Measurements from ENCODE around the gene GORASP1.
A peak's percentile ranks its signal among the peaks of the same experiment; 100 is the strongest.

The GORASP1 gene

DNA sequence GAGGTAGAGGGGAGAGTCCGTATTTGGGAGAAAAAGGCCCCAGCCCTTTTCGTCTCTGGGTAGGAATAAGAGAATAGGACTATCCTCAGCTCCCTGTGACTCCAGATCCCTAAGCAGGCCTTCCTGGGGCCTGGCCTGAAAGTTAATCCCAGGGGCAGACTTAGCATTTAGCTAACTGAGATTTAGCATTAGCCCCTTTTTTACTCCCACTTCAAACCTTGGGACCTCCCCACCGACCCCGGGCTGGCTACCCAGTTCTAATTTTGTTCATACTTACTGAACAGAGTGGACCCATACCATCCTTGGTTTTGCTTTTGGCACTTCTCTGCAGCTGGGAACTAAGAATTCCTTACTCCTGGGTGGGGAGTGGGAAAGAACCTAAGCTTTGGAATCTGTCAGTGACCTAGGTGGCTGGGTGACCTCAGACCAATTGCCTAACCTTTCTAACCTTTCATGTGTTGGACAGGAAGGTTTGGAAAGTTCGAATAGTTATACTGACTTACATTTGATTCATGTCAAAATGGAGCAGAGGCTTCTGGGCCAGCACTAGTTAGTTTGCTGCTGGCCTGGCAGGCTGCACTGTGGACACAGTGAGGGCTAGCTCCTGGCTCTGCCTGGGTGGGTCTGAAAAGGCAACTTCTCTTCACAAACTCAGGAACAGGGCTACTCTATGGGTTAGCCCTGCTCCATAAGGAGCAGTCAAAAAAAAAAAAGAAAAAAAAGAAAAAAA, 11.7 kb upstream of the GORASP1 start:
- FAIRE-seq, result no peak
- TF ChIP-seq POLR2AphosphoS5 (IDR thresholded peaks at IDR 0.05; ENCODE audit: low read depth, low read length), result no peak
- TF ChIP-seq POLR2A (IDR thresholded peaks at IDR 0.05; ENCODE audit: low read depth, low read length), result no peak
- TF ChIP-seq TAF1 (IDR thresholded peaks at IDR 0.05; ENCODE audit: borderline replicate concordance, low read depth, low read length), result no peak
- no peak for DNase-seq (ENCODE audit: insufficient read length)

DNA sequence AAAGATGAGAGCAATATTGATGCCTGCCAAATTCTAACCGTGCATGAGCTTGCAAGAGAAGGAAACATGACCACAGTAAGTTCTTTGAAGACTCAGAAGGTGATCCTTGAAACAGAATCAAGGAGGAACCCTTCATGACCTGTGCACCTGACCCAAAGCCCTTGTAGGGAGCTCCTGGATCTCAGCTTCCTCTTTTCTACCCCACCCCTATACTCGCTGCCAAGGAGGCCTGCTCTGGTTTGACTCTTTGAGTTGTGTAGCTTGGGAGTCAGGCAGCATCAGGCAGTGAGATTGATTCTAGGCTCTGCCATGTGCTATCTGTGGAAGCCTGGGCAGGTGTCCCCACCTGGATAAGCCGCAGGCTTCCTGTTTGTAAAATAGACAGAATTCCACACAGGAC, 10.7 kb upstream of the GORASP1 start:
- peak; percentile 36 for FAIRE-seq
- TF ChIP-seq TAF1 (IDR thresholded peaks at IDR 0.05; ENCODE audit: borderline replicate concordance, low read depth, low read length), result no peak
- no peak for TF ChIP-seq POLR2A (IDR thresholded peaks at IDR 0.05; ENCODE audit: low read depth, low read length)
- TF ChIP-seq POLR2AphosphoS5 (IDR thresholded peaks at IDR 0.05; ENCODE audit: low read depth, low read length), result no peak

DNA sequence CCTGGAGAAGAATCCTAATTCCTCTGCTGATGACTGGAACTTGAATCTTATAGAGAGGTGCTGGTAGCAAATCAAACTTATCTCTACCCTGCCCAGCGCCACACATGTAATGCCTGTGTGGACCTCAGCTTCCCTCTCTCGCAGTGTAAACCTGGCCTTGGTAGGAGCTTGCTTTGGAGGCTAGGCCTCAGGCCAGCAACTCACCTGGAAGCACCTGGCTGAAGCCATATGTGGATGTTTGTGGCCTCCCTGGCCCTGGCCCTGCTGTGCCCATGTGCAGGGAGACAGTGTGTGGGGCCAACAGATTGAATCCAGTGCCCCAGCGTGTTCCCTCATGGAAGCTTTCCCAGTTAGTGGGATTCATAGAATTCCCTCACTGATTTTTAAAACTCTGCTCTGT, 8.4 kb upstream of the GORASP1 start:
- FAIRE-seq, result no peak
- no peak for DNase-seq (ENCODE audit: insufficient read length)
- TF ChIP-seq TAF1 (IDR thresholded peaks at IDR 0.05; ENCODE audit: borderline replicate concordance, low read depth, low read length), result no peak
- TF ChIP-seq POLR2AphosphoS5 (IDR thresholded peaks at IDR 0.05; ENCODE audit: low read depth, low read length), result no peak
- no peak for TF ChIP-seq POLR2A (IDR thresholded peaks at IDR 0.05; ENCODE audit: low read depth, low read length)

More for the DNA sequence above, 10.7 kb upstream of the GORASP1 start:
- DNase-seq (ENCODE audit: insufficient read length), result no peak

DNA sequence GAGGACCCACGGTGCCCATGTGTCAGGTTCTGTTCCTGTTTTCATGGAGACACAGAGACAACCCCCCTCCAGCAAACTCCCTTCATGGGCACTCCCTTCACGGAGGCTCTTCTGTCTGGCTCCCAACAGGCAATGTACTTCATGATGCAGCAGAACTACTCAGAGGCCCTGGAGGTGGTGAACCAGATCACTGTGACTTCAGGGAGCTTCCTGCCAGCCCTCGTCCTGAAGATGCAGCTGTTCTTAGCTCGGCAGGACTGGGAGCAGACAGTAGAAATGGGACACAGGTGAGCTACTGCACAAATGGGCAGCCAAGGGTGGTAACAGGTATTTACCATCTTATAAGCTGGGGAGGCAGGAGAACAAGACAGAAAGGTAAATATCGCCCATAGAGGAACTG, 7.0 kb upstream of the GORASP1 start:
- no peak for TF ChIP-seq POLR2A (IDR thresholded peaks at IDR 0.05; ENCODE audit: low read depth, low read length)
- TF ChIP-seq TAF1 (IDR thresholded peaks at IDR 0.05; ENCODE audit: borderline replicate concordance, low read depth, low read length), result no peak
- TF ChIP-seq POLR2AphosphoS5 (IDR thresholded peaks at IDR 0.05; ENCODE audit: low read depth, low read length), result no peak
- DNase-seq (ENCODE audit: insufficient read length), result no peak
- FAIRE-seq, result no peak

DNA sequence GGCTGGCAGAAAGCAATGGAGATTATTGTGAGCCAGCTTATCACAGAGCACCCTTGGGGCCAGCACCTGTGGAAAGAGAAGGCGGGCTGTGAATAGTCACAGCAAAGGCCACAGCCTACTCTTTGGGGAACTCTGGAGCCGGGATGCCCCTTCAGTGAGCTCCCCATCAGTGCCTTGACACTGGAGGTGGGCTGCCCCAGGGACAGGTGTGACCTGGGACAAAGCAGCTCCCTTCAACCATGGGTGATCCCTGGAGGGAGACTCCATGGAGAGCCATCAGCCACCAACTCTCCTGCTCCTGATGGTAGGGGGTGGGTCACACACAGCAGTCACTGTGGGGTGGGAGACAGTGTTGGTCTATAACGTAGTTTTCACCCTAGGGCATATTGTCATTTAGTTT, 5.9 kb upstream of the GORASP1 start:
- no peak for FAIRE-seq
- DNase-seq (ENCODE audit: insufficient read length), result no peak
- no peak for TF ChIP-seq TAF1 (IDR thresholded peaks at IDR 0.05; ENCODE audit: borderline replicate concordance, low read depth, low read length)
- TF ChIP-seq POLR2A (IDR thresholded peaks at IDR 0.05; ENCODE audit: low read depth, low read length), result no peak
- no peak for TF ChIP-seq POLR2AphosphoS5 (IDR thresholded peaks at IDR 0.05; ENCODE audit: low read depth, low read length)

DNA sequence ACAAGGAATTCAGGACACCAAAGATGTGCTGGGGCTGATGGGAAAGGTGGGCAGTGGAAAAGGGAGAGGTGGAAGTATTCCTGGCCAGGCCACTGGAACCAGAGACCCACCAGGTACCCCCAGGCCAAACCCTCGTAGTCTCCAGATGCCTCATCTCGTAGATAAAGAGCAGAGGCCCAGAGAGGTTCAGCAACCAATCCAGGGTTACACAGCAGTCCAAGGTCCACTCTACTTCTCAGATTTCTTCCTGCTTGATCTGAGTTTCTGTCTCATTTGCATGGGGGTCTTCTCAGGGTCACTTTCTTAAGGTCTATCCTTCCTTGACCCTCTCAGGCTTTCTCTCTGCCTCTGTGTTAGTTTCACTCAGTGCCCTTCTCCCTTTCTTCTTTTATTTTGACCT, 5.1 kb upstream of the GORASP1 start:
- DNase-seq (ENCODE audit: insufficient read length) (no peak), FAIRE-seq (no peak)
- no peak for TF ChIP-seq POLR2A (IDR thresholded peaks at IDR 0.05; ENCODE audit: low read depth, low read length)
- TF ChIP-seq POLR2AphosphoS5 (IDR thresholded peaks at IDR 0.05; ENCODE audit: low read depth, low read length), result no peak
- no peak for TF ChIP-seq TAF1 (IDR thresholded peaks at IDR 0.05; ENCODE audit: borderline replicate concordance, low read depth, low read length)

DNA sequence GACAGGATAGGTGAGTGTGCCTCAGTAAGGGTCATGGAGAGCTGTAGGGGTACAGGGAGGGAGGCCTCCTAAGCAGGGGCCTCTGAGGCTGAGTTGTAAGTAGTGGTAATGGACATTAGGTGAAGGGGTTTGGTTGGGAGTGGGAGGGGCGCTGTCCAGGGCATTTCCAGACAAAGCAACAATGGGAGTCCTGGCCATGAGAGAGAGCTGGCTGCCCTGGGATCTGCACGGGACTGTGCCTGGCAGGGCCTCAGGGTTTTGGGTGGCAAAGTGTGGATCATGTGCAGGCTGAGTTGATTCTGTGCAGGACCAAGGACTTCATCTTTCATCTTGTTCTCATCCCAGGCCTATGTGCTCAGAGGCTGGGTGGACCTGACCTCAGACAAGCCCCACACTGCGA, 4.7 kb upstream of the GORASP1 start:
- TF ChIP-seq TAF1 (IDR thresholded peaks at IDR 0.05; ENCODE audit: borderline replicate concordance, low read depth, low read length) (no peak), POLR2AphosphoS5 (IDR thresholded peaks at IDR 0.05; ENCODE audit: low read depth, low read length) (no peak), POLR2A (IDR thresholded peaks at IDR 0.05; ENCODE audit: low read depth, low read length) (no peak)
- DNase-seq (ENCODE audit: insufficient read length) (no peak), FAIRE-seq (no peak)

DNA sequence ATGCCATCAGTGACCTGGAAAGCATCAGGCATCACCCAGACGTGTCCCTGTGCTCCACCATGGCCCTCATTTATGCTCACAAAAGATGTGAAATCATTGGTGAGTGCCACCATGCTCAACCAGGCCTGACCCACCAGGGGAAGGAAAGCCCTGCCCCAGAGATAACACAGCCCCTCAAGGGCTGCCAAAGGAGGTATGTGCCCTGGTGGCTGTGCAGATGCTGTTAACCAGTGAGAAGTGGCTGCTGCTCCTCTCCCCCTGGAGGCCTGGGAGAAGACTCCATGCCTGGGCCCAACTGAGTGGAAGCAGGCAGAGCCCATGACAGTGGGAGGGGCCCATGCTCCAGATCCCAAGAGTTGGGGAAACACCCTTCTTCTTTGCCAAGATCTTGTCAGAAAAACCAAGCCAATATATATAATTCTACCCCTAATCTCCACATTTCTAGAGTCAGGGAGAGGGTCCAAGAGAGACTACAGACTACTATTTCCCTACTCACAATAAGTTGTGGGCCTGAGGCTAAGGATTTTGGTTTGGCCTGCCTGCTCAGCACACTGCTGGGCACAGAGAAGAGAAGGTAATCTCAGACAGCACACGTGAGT, 2.7 kb upstream of the GORASP1 start:
- no peak for FAIRE-seq
- no peak for DNase-seq (ENCODE audit: insufficient read length)
- TF ChIP-seq POLR2AphosphoS5 (IDR thresholded peaks at IDR 0.05; ENCODE audit: low read depth, low read length), result no peak
- no peak for TF ChIP-seq TAF1 (IDR thresholded peaks at IDR 0.05; ENCODE audit: borderline replicate concordance, low read depth, low read length)
- TF ChIP-seq POLR2A (IDR thresholded peaks at IDR 0.05; ENCODE audit: low read depth, low read length), result no peak

DNA sequence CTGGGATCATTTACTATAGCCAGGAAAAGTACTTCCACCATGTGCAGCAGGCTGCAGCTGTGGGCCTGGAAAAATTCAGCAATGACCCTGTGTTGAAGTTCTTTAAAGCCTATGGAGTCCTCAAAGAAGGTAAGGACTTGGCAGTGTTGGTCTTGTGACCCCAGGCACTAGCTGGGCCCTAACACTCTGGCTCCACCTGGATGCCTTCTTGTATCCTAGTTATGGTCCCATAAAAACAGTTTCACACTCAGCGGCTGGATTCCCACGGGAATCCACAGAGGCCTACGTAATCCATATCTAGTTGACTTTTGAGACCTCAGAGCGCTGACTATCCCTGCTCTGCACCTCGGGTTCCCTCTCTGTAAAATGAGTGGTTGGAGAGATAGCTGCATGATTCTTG, 1.7 kb upstream of the GORASP1 start:
- TF ChIP-seq POLR2A (IDR thresholded peaks at IDR 0.05; ENCODE audit: low read depth, low read length) (no peak), TAF1 (IDR thresholded peaks at IDR 0.05; ENCODE audit: borderline replicate concordance, low read depth, low read length) (no peak), POLR2AphosphoS5 (IDR thresholded peaks at IDR 0.05; ENCODE audit: low read depth, low read length) (no peak)
- DNase-seq (ENCODE audit: insufficient read length) (no peak), FAIRE-seq (no peak)

DNA sequence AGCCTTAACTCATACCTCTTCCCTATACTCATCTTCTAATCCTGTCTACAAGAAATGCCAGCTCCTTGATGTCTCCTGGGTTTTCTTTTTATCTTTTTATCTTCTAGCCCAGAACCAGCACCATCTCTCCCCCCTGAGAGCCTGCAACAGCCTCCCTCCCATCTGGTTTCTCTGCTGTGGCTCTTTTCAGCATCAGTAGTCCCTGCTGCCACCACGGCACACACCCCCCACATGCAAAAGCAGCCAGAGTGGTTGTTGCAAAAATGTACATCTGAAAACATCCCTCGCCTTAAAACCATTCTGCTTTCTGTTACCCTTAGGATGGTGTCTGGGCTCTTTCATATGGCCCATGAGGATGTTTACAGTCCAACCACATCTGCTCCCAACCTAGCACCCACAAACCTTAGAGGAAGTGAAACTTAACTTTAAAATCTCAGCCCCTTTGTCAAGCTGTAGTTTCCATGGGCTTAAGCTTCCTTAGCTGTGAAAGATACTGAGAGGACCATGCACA, 828 bp upstream of the GORASP1 start:
- peak; percentile 47 for DNase-seq (ENCODE audit: insufficient read length)
- TF ChIP-seq POLR2A (IDR thresholded peaks at IDR 0.05; ENCODE audit: low read depth, low read length), result no peak
- no peak for TF ChIP-seq TAF1 (IDR thresholded peaks at IDR 0.05; ENCODE audit: borderline replicate concordance, low read depth, low read length)
- no peak for TF ChIP-seq POLR2AphosphoS5 (IDR thresholded peaks at IDR 0.05; ENCODE audit: low read depth, low read length)
- FAIRE-seq, result peak; percentile 95

DNA sequence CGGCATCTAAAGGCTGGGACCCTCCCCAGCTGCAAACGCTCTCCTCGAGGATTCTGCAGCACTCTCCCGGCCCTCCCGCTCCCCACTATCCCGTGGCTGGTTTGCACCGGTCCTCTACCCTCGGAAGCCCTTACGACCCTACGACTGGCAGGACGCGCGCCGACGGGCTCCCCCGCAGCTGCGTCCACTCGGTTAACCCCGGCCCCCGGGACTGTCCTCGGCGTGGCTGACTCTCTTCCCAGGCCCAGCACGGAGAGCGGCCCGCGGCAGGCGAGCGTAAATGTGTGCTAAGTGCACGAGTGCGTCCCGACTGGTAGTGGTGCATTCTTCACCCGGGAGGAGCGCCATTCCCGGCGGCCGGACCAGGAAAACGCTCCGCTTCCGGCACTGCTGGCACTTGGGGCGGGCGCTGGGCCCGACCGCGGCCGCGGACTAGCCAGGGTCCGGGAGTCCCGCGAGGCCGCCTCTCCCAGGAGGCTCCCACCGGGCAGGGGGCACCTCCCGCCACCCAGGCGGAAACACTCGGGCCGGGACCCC, 508 bp downstream of the GORASP1 start:
- FAIRE-seq (no peak), DNase-seq (ENCODE audit: insufficient read length) (peak; percentile 42)
- TF ChIP-seq POLR2A (IDR thresholded peaks at IDR 0.05; ENCODE audit: low read depth, low read length), result no peak
- no peak for TF ChIP-seq TAF1 (IDR thresholded peaks at IDR 0.05; ENCODE audit: borderline replicate concordance, low read depth, low read length)
- TF ChIP-seq POLR2AphosphoS5 (IDR thresholded peaks at IDR 0.05; ENCODE audit: low read depth, low read length), result no peak
